GM23338 (cell line): ENCODE measurements around the gene PKNOX2. TPM values are rescaled to one million over a fixed set of nuclear protein-coding genes. Genes with fewer than 3 reads are reported as not detected.

ENCODE experiments used
- ATAC-seq: fragments of 200-7000 bp; cut with Tn5 transposase; 3 replicates; pipeline ENCODE4 v1.9.1; 2020
- DNase-seq: peaks from one replicate; pipeline ENCODE4 v3.0.0-alpha.2; 2015; ENCODE audit warnings: low spot score
- H2AFZ ChIP-seq: fragments of 200-600 bp; sonication (generic); 2 replicates; pipeline ENCODE4 v1.8.0; 2016; ENCODE audit warnings: antibody characterized with exemption, mild to moderate bottlenecking, moderate library complexity
- H3F3A ChIP-seq: fragments of 200-600 bp; sonication (generic); replicated peaks from 2 replicates; pipeline ENCODE4 v1.8.0; 2017; ENCODE audit warnings: antibody characterized with exemption, mixed run types, low read depth
- H3K27ac ChIP-seq: fragments of 200-600 bp; sonication (generic); 2 replicates; pipeline ENCODE4 v1.6.1; 2016; ENCODE audit warnings: low read depth
- H3K27me3 ChIP-seq: fragments of 200-600 bp; sonication (generic); 2 replicates; pipeline ENCODE4 v1.8.0; 2016; ENCODE audit warnings: mild to moderate bottlenecking, mixed run types, moderate library complexity; ENCODE audit not compliant: insufficient read depth
- H3K36me3 ChIP-seq: fragments of 200-600 bp; sonication (generic); 2 replicates; pipeline ENCODE4 v1.8.0; 2016; ENCODE audit warnings: mild to moderate bottlenecking; ENCODE audit not compliant: insufficient read depth
- H3K4me1 ChIP-seq: fragments of 200-600 bp; sonication (generic); 2 replicates; pipeline ENCODE4 v1.8.0; 2016; ENCODE audit warnings: mild to moderate bottlenecking, moderate library complexity; ENCODE audit not compliant: insufficient read depth
- H3K4me2 ChIP-seq: fragments of 200-600 bp; sonication (generic); 2 replicates; pipeline ENCODE4 v1.7.1; 2017; ENCODE audit warnings: mixed run types
- H3K4me3 ChIP-seq: fragments of 200-600 bp; sonication (generic); 2 replicates; pipeline ENCODE4 v1.6.1; 2016; ENCODE audit warnings: mixed run types
- H3K79me2 ChIP-seq: fragments of 200-600 bp; sonication (generic); replicated peaks from 2 replicates; pipeline ENCODE4 v1.8.0; 2017; ENCODE audit warnings: mild to moderate bottlenecking; ENCODE audit not compliant: insufficient read depth
- H3K9me2 ChIP-seq: fragments of 200-600 bp; sonication (generic); 2 replicates; pipeline ENCODE4 v1.8.0; 2017; ENCODE audit not compliant: insufficient read depth
- H4K20me1 ChIP-seq: fragments of 200-600 bp; sonication (generic); replicated peaks from 2 replicates; pipeline ENCODE4 v1.8.0; 2017; ENCODE audit warnings: mild to moderate bottlenecking; ENCODE audit not compliant: insufficient read depth
- H3K27ac Mint-ChIP-seq: 2 replicates; pipeline ENCODE4 v1.8.0; 2020; ENCODE audit warnings: inconsistent platforms, mild to moderate bottlenecking, moderate library complexity, mixed read lengths
- H3K27me3 Mint-ChIP-seq: 3 replicates; pipeline ENCODE4 v1.8.0; 2022; ENCODE audit warnings: low read depth, mild to moderate bottlenecking, moderate library complexity, mixed read lengths, inconsistent platforms; ENCODE audit not compliant: insufficient read depth, poor library complexity
- H3K36me3 Mint-ChIP-seq: 3 replicates; pipeline ENCODE4 v1.8.0; 2021; ENCODE audit warnings: low read depth, mild to moderate bottlenecking, inconsistent platforms, moderate library complexity, mixed read lengths
- H3K4me1 Mint-ChIP-seq: 3 replicates; pipeline ENCODE4 v1.8.0; 2020; ENCODE audit warnings: mild to moderate bottlenecking, inconsistent platforms, mixed read lengths
- H3K4me3 Mint-ChIP-seq: 3 replicates; pipeline ENCODE4 v1.8.0; 2021; ENCODE audit warnings: moderate library complexity, mild to moderate bottlenecking, inconsistent platforms, mixed read lengths
- H3K9me3 Mint-ChIP-seq: 3 replicates; pipeline ENCODE4 v1.8.0; 2020; ENCODE audit warnings: moderate library complexity, mild to moderate bottlenecking, inconsistent platforms, mixed read lengths
- CREB1 ChIP-seq: fragments of 250-450 bp; sonication (Bioruptor Pico); IDR thresholded peaks from 2 replicates; pipeline ENCODE4 v1.5.0; 2020; ENCODE audit warnings: low read depth, mild to moderate bottlenecking, moderate library complexity
- EZH2phosphoT487 ChIP-seq: fragments of 200-600 bp; sonication (generic); IDR thresholded peaks from one replicate; pipeline ENCODE4 v1.8.1; 2018; ENCODE audit warnings: antibody characterized with exemption; ENCODE audit not compliant: unreplicated experiment
- JUNB ChIP-seq: IDR thresholded peaks from one replicate; pipeline ENCODE4 v1.6.1; 2016; ENCODE audit warnings: antibody characterized with exemption; ENCODE audit not compliant: unreplicated experiment
- REST ChIP-seq: IDR thresholded peaks from one replicate; pipeline ENCODE4 v1.6.1; 2018; ENCODE audit warnings: antibody characterized with exemption; ENCODE audit not compliant: unreplicated experiment
- STAT1 ChIP-seq: IDR thresholded peaks from one replicate; pipeline ENCODE4 v1.6.1; 2016; ENCODE audit warnings: antibody characterized with exemption; ENCODE audit not compliant: unreplicated experiment
- ZNF114 ChIP-seq: fragments of 250-450 bp; sonication (Bioruptor Pico); IDR thresholded peaks from 2 replicates; pipeline ENCODE4 v1.5.0; 2020; ENCODE audit warnings: mild to moderate bottlenecking, moderate library complexity
- ZNF462 ChIP-seq: fragments of 250-450 bp; sonication (Bioruptor Pico); IDR thresholded peaks from 2 replicates; pipeline ENCODE4 v1.5.0; 2020; ENCODE audit warnings: mild to moderate bottlenecking, moderate library complexity
- polyA plus RNA-seq: library from polyadenylated mRNA; unstranded; fragments of >200 nt; fragmentation: Nextera tagmentation; extraction: Ambion mirVana; gene quantifications from 2 replicates; pipeline ENCODE4 v1.2.1, GENCODE V29; 2016
- total RNA-seq: library from RNA; depleted of rRNA; stranded (reverse); fragments of >200 nt; shearing (Covaris generic); gene quantifications from 2 replicates; pipeline ENCODE4 v1.2.3, GENCODE V29; 2014
- TF ChIP-seq, protein P1 (sequence below): IDR thresholded peaks from 2 replicates; pipeline ENCODE4 v1.6.1; 2016; ENCODE audit warnings: antibody characterized with exemption

Gene PKNOX2
- total and polyA plus RNA-seq, 2 experiments from 2014 or later, result 0.42 to 0.83 TPM

GRCh38 chr11:125148011-125148410 is 16.5 kb upstream of the PKNOX2 start (continued):
- TF ChIP-seq ZNF462 (CRISPR knock-in tag) (no peak), EZH2phosphoT487 (no peak), CREB1 (CRISPR knock-in tag) (no peak), REST (no peak), STAT1 (no peak), JUNB (no peak)

DNA sequence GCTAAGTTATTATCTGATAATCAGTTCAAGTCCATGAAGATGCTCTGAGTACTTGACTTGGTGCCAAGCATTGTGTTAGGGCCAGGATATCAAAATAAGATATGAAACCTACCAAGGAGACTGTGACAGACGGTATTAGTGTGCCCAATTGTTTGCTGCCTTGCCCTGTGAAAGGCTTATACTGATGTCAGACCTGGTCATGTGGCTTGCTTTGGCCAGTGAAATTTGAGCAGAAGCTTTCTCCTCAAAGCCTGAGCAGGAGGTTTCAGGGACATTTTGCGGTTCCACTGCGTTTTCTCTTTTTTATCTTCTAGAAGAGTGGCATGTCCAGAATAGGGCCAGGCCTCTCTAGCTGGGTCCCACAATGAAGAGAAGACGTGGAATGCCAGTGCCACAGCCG is 15.8 kb upstream of the PKNOX2 start:
- H3F3A ChIP-seq, result no peaks in the 10 kb centered on the region
- H3K4me2 ChIP-seq, result no peak overlapping the region
- no peaks in the 10 kb centered on the region for H4K20me1 ChIP-seq
- Mint-ChIP-seq H3K27me3 (peaks cover 23% of the 10 kb centered on the region), H3K36me3 (no peaks in the 10 kb centered on the region), H3K4me1 (peaks cover 35% of the 10 kb centered on the region), H3K4me3 (no peak overlapping the region), H3K9me3 (no peaks in the 10 kb centered on the region; the same call in 2 of the 3 replicates), H3K27ac (no peak overlapping the region)
- peaks cover 51% of the 10 kb centered on the region for H3K27me3 ChIP-seq
- ATAC-seq, result no peak
- H3K9me2 ChIP-seq, result no peaks in the 10 kb centered on the region
- no peaks in the 10 kb centered on the region for H3K79me2 ChIP-seq
- DNase-seq, result no peak
- H3K27ac ChIP-seq, result no peak overlapping the region
- peaks cover 22% of the 10 kb centered on the region for H3K4me1 ChIP-seq
- no peak overlapping the region for H2AFZ ChIP-seq
- no peak overlapping the region for H3K4me3 ChIP-seq
- H3K36me3 ChIP-seq, result no peaks in the 10 kb centered on the region; the same call in 1 of the 2 replicates
- no peak for TF ChIP-seq STAT1
- TF ChIP-seq ZNF114 (CRISPR knock-in tag), result no peak
- no peak for TF ChIP-seq EZH2phosphoT487
- no peak for TF ChIP-seq CREB1 (CRISPR knock-in tag)
- TF ChIP-seq, protein P1, sequence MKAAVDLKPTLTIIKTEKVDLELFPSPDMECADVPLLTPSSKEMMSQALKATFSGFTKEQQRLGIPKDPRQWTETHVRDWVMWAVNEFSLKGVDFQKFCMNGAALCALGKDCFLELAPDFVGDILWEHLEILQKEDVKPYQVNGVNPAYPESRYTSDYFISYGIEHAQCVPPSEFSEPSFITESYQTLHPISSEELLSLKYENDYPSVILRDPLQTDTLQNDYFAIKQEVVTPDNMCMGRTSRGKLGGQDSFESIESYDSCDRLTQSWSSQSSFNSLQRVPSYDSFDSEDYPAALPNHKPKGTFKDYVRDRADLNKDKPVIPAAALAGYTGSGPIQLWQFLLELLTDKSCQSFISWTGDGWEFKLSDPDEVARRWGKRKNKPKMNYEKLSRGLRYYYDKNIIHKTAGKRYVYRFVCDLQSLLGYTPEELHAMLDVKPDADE, result no peak
- no peak for TF ChIP-seq REST
